Body of pancreas (tissue), 4 donors: ENCODE data around the gene DCD. TPM values are rescaled to one million over a fixed set of nuclear protein-coding genes. Genes with fewer than 3 reads are reported as not detected.

Source experiments
- ATAC-seq: fragments of 150-250 bp; one replicate; pipeline ENCODE4 v1.9.1; 2016
- DNase-seq, 4 donors: peaks; one replicate each; pipeline ENCODE4 v3.0.0-alpha.2; 2019
- H3K27ac ChIP-seq, 4 donors: fragments of 200-600 bp; sonication (generic); 1 replicate in 3 of 4; 2 replicates in 1 of 4; pipeline versions ENCODE4 v1.5.1 to v1.6.1; 2016 to 2019; ENCODE audit warnings: mild to moderate bottlenecking in 1 of 4, mixed read lengths in 1 of 4, moderate library complexity in 1 of 4
- H3K27me3 ChIP-seq, 2 donors: fragments of 200-600 bp; sonication (generic); one replicate each; pipeline ENCODE4 v1.6.0; 2016; ENCODE audit warnings: mild to moderate bottlenecking in 1 of 2
- H3K36me3 ChIP-seq, 2 donors: fragments of 200-600 bp; sonication (generic); replicated peaks in 1 of 2; 2 replicates each; pipeline ENCODE4 v1.5.1; 2016; ENCODE audit warnings: low read depth in 2 of 2; ENCODE audit not compliant: insufficient read depth in 1 of 2
- H3K4me1 ChIP-seq: fragments of 200-600 bp; sonication (generic); one replicate; pipeline ENCODE4 v1.6.0; 2016
- H3K4me3 ChIP-seq, 2 donors: fragments of 200-600 bp; sonication (generic); 1 replicate in 1 of 2; 2 replicates in 1 of 2; pipeline ENCODE4 v1.5.1; 2016 to 2019
- H3K9me3 ChIP-seq, 3 donors: fragments of 200-600 bp; sonication (generic); 1 replicate in 2 of 3; 2 replicates in 1 of 3; pipeline ENCODE4 v1.5.1; 2016
- CTCF ChIP-seq, 7 experiments: fragments of 450-650 bp in 4 of 7; fragments of 200-600 bp in 3 of 7; sonication (generic) in 3 of 7; IDR thresholded peaks; one replicate each; pipeline ENCODE4 v1.5.1; 2016 to 2019; ENCODE audit warnings: antibody characterized with exemption in 7 of 7
- POLR2A ChIP-seq, 3 donors: fragments of 450-650 bp; IDR thresholded peaks; one replicate each; pipeline ENCODE4 v1.6.1; 2016; ENCODE audit warnings: antibody characterized with exemption in 3 of 3, mild to moderate bottlenecking in 2 of 3
- WGBS, 2 donors: methylation state at CpG; one replicate each; pipeline ENCODE4 v1.1.5; 2017; 5-methylcytosine and 5-hydroxymethylcytosine counted together
- intact Hi-C: fragments of 100-400 bp; cut with DNase I; formaldehyde crosslinking; loops from one replicate; pipeline ENCODE4 v1.15.1; 2023
- total RNA-seq, 2 donors: library from RNA; depleted of rRNA; stranded (reverse); fragments of >200 nt; gene quantifications; one replicate each; pipeline ENCODE4 v1.1.0, GENCODE V29; 2016

DCD gene
- total RNA-seq, 2 donors from 2014 or later = not detected

- DNase-seq = peak; percentile 71 to 83 (median 74)
- no peaks in the 10 kb centered on the region for H3K27me3 ChIP-seq
- no peaks in the 10 kb centered on the region for H3K36me3 ChIP-seq
- H3K9me3 ChIP-seq = no peaks in the 10 kb centered on the region
- H3K27ac ChIP-seq = no peak overlapping the region
- TF ChIP-seq CTCF (IDR thresholded peaks at IDR 0.05) (peak; percentile 68 to 90 (median 74)), POLR2A (IDR thresholded peaks at IDR 0.05) (no peak)
- ATAC-seq = peak; percentile 77
- peaks cover 5% of the 10 kb centered on the region for H3K4me1 ChIP-seq
- 8 to 14% methylated on average over 3 of the region's 3 CpGs for WGBS, 2 donors
- intact Hi-C loops = no loop called here
- H3K4me3 ChIP-seq = no peak overlapping the region
Measured at GRCh38 chr12:54596526-54596946, 51.6 kb downstream of the DCD start.

- intact Hi-C loops = no loop called here
Measured at GRCh38 chr12:54595471-54595870, 52.7 kb downstream of the DCD start.

More at GRCh38 chr12:54595471-54595870, 52.7 kb downstream of the DCD start:
- Histone ChIP-seq H3K27ac (no peak overlapping the region), H3K4me1 (peaks cover 5% of the 10 kb centered on the region), H3K36me3 (no peaks in the 10 kb centered on the region), H3K27me3 (no peaks in the 10 kb centered on the region), H3K9me3 (no peaks in the 10 kb centered on the region), H3K4me3 (no peak overlapping the region)
- ATAC-seq = no peak
- DNase-seq = no peak
- TF ChIP-seq POLR2A (IDR thresholded peaks at IDR 0.05) = no peak
- TF ChIP-seq CTCF (IDR thresholded peaks at IDR 0.05) = no peak
- 77 to 90% methylated on average over 3 of the region's 3 CpGs for whole genome bisulfite sequencing, 2 donors

Other genes starting within 250 kb of the DCD start
- 10 to 100 TPM; 28.5 to 49.1 TPM for gene ITGA5, start 229.1 kb downstream of the DCD start, total RNA-seq
- not detected for gene GTSF1, start 174.8 kb downstream of the DCD start, total RNA-seq
- 1 to 10 TPM; 1.6 to 2.9 TPM for gene NCKAP1L, start 150.6 kb downstream of the DCD start, total RNA-seq
- 1 to 10 TPM; 1.8 to 6.6 TPM for gene PDE1B, start 98.8 kb downstream of the DCD start, total RNA-seq
- 10 to 100 TPM in 1 of 2 donors, 1 to 10 TPM in 1; 3.6 to 51.4 TPM for gene PPP1R1A, start 59.7 kb downstream of the DCD start, total RNA-seq
- gene LACRT, start 13.5 kb downstream of the DCD start, total RNA-seq = not detected
- gene MUCL1, start 206.2 kb upstream of the DCD start, total RNA-seq = not detected